B cell (primary cell): ENCODE data around the gene NWD2.

Experiments
- EZH2 ChIP-seq: IDR thresholded peaks from 2 replicates; pipeline ENCODE4 v1.6.1; 2012; ENCODE audit warnings: borderline replicate concordance, low read depth, mild to moderate bottlenecking, moderate library complexity, low read length; ENCODE audit not compliant: insufficient read depth, poor library complexity, severe bottlenecking
- TF ChIP-seq, protein P1 (sequence below): fragments of 200-600 bp; IDR thresholded peaks from one replicate; pipeline ENCODE4 v1.8.0; 2022; ENCODE audit warnings: antibody characterized with exemption, mild to moderate bottlenecking

DNA sequence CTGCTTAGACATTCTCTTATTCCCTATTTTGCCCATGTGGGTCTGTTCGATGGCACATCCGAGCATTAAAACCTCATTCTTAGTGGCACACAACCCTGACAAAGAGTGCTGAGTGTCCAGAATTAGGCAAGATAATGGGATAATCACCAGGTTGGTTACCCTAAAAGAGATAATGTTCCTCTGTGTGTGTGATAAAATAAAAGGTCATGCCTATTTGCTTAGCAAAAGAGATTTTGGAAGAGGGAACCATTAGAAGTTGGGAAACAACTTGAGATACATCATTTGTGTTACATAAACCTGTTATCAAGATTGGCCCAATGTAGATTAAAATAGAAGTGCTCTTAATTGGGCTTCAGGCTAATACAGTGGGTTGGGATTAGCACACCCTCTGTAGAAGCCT lies 182.7 kb downstream of the NWD2 start:
- TF ChIP-seq, protein P1, sequence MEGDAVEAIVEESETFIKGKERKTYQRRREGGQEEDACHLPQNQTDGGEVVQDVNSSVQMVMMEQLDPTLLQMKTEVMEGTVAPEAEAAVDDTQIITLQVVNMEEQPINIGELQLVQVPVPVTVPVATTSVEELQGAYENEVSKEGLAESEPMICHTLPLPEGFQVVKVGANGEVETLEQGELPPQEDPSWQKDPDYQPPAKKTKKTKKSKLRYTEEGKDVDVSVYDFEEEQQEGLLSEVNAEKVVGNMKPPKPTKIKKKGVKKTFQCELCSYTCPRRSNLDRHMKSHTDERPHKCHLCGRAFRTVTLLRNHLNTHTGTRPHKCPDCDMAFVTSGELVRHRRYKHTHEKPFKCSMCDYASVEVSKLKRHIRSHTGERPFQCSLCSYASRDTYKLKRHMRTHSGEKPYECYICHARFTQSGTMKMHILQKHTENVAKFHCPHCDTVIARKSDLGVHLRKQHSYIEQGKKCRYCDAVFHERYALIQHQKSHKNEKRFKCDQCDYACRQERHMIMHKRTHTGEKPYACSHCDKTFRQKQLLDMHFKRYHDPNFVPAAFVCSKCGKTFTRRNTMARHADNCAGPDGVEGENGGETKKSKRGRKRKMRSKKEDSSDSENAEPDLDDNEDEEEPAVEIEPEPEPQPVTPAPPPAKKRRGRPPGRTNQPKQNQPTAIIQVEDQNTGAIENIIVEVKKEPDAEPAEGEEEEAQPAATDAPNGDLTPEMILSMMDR, result no peak
- TF ChIP-seq EZH2, result no peak
